ENCODE results near the gene MRPL55. TPM values are rescaled to one million over a fixed set of nuclear protein-coding genes. Genes with fewer than 3 reads are reported as not detected.
A peak's percentile ranks its signal among the peaks of the same experiment; 100 is the strongest.

The MRPL55 gene
- total RNA-seq (10 to 100 TPM; 44.4 to 60.0 TPM), polyA plus RNA-seq (100 to 1,000 TPM in 1 of 2 donors, 10 to 100 TPM in 1; 86.6 to 137 TPM)
- long read RNA-seq, donor 1, transcript MRPL55-225 (2 exons, 848 nt) = major isoform, 7 of 24 reads
- long read RNA-seq, donor 1, transcript MRPL55-203 (5 exons, 744 nt) = minor isoform, 5 of 24 reads
- long read RNA-seq, donor 1, transcript MRPL55-204 (4 exons, 661 nt) = minor isoform, 5 of 24 reads
- long read RNA-seq, donor 1, partial matches to known transcripts = 0 of 24 reads
- long read RNA-seq, donor 1, other reads (novel, unspliced or antisense) = 0 of 24 reads
- long read RNA-seq, donor 2, transcript MRPL55-204 (4 exons, 661 nt) = major isoform, 9 of 19 reads
- long read RNA-seq, donor 2, partial matches to known transcripts = 0 of 19 reads
- long read RNA-seq, donor 2, other reads (novel, unspliced or antisense) = 0 of 19 reads
- long read RNA-seq, donor 3, partial matches to known transcripts = 0 of 16 reads
- long read RNA-seq, donor 3, other reads (novel, unspliced or antisense) = 0 of 16 reads
- long read RNA-seq, donor 4, partial matches to known transcripts = 0 of 18 reads
- long read RNA-seq, donor 4, other reads (novel, unspliced or antisense) = 0 of 18 reads
- long read RNA-seq, donor 5, transcript MRPL55-204 (4 exons, 661 nt) = major isoform, 7 of 27 reads
- long read RNA-seq, donor 5, transcript MRPL55-203 (5 exons, 744 nt) = minor isoform, 5 of 27 reads
- long read RNA-seq, donor 5, partial matches to known transcripts = 0 of 27 reads
- long read RNA-seq, donor 5, other reads (novel, unspliced or antisense) = 0 of 27 reads

- no peaks in the 10 kb centered on the region for H3K9me3 ChIP-seq (ENCODE audit: control insufficient read depth in 4 of 4, insufficient read depth in 3 of 4, low read length in 3 of 4)
- no peaks in the 10 kb centered on the region for H3K27me3 ChIP-seq (ENCODE audit: control insufficient read depth in 3 of 3, insufficient read depth in 3 of 3, low read length in 2 of 3)
- ATAC-seq (ENCODE audit: insufficient read depth, low FRiP score) = peak; percentile 96
- H3K9ac ChIP-seq (ENCODE audit: insufficient read depth in 1 of 2, low read length in 2 of 2) = peak within 1 kb of the TSS; percentile 76 to 80
- TF ChIP-seq, protein P1, sequence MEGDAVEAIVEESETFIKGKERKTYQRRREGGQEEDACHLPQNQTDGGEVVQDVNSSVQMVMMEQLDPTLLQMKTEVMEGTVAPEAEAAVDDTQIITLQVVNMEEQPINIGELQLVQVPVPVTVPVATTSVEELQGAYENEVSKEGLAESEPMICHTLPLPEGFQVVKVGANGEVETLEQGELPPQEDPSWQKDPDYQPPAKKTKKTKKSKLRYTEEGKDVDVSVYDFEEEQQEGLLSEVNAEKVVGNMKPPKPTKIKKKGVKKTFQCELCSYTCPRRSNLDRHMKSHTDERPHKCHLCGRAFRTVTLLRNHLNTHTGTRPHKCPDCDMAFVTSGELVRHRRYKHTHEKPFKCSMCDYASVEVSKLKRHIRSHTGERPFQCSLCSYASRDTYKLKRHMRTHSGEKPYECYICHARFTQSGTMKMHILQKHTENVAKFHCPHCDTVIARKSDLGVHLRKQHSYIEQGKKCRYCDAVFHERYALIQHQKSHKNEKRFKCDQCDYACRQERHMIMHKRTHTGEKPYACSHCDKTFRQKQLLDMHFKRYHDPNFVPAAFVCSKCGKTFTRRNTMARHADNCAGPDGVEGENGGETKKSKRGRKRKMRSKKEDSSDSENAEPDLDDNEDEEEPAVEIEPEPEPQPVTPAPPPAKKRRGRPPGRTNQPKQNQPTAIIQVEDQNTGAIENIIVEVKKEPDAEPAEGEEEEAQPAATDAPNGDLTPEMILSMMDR (IDR thresholded peaks at IDR 0.05; ENCODE audit: control extremely low read depth, extremely low read depth) = no peak
- H3K4me3 ChIP-seq = peak within 1 kb of the TSS; percentile 92
- peak within 1 kb of the TSS; percentile 78 to 96 for H3K27ac ChIP-seq (ENCODE audit: low read depth in 1 of 2, low read length in 1 of 2)
- peaks cover 0 to 14% (median 4%) of the 10 kb centered on the region in 4 donors for H3K36me3 ChIP-seq (ENCODE audit: control insufficient read depth in 4 of 4, insufficient read depth in 4 of 4, low read length in 4 of 4)
- 1 to 2% methylated on average over 60 to 66 of the region's 66 CpGs for WGBS, 2 donors
- DNase-seq = peak; percentile 98 to 99 (median 98)
- peaks cover 0 to 18% (median 0%) of the 10 kb centered on the region in 5 donors for H3K4me1 ChIP-seq (ENCODE audit: control insufficient read depth in 5 of 5, insufficient read depth in 5 of 5, low read length in 5 of 5)
Observed at GRCh38 chr1:228109073-228109961, at the start of gene MRPL55. TSS of gene MRPL55 (minus strand) at chr1:228109299. CDS start at chr1:228108260, 1,039 bp downstream.

- Histone ChIP-seq H3K27me3 (ENCODE audit: control insufficient read depth in 3 of 3, insufficient read depth in 3 of 3, low read length in 2 of 3) (peaks cover 0 to 43% (median 25%) of the 10 kb centered on the region in 3 donors), H3K36me3 (ENCODE audit: control insufficient read depth in 4 of 4, insufficient read depth in 4 of 4, low read length in 4 of 4) (peaks cover 0 to 2% (median 0%) of the 10 kb centered on the region in 4 donors), H3K27ac (ENCODE audit: low read depth in 1 of 2, low read length in 1 of 2) (peak overlapping the region in 1 of 2 donors; percentile 4), H3K9ac (ENCODE audit: insufficient read depth in 1 of 2, low read length in 2 of 2) (no peak overlapping the region), H3K9me3 (ENCODE audit: control insufficient read depth in 4 of 4, insufficient read depth in 3 of 4, low read length in 3 of 4) (peaks cover 0 to 3% (median 0%) of the 10 kb centered on the region in 4 donors), H3K4me1 (ENCODE audit: control insufficient read depth in 5 of 5, insufficient read depth in 5 of 5, low read length in 5 of 5) (peaks cover 0 to 31% (median 9%) of the 10 kb centered on the region in 5 donors), H3K4me3 (no peak overlapping the region)
- 66 to 85% methylated on average over 82 to 98 of the region's 98 CpGs for WGBS, 2 donors
- TF ChIP-seq, protein P1 (IDR thresholded peaks at IDR 0.05; ENCODE audit: control extremely low read depth, extremely low read depth) = no peak
- DNase-seq (no peak), ATAC-seq (ENCODE audit: insufficient read depth, low FRiP score) (no peak)
Observed at GRCh38 chr1:228158151-228159007, 49.3 kb upstream of the MRPL55 start.

- no peak overlapping the region for H3K27ac ChIP-seq (ENCODE audit: low read depth in 1 of 2, low read length in 1 of 2)
- WGBS, 2 donors = 72 to 77% methylated on average over 43 of the region's 43 CpGs
- no peak overlapping the region for H3K9ac ChIP-seq (ENCODE audit: insufficient read depth in 1 of 2, low read length in 2 of 2)
- DNase-seq (no peak), ATAC-seq (ENCODE audit: insufficient read depth, low FRiP score) (no peak)
- peaks cover 0 to 3% (median 0%) of the 10 kb centered on the region in 4 donors for H3K9me3 ChIP-seq (ENCODE audit: control insufficient read depth in 4 of 4, insufficient read depth in 3 of 4, low read length in 3 of 4)
- peaks cover 0 to 28% (median 4%) of the 10 kb centered on the region in 5 donors for H3K4me1 ChIP-seq (ENCODE audit: control insufficient read depth in 5 of 5, insufficient read depth in 5 of 5, low read length in 5 of 5)
- peaks cover 0 to 2% (median 0%) of the 10 kb centered on the region in 4 donors for H3K36me3 ChIP-seq (ENCODE audit: control insufficient read depth in 4 of 4, insufficient read depth in 4 of 4, low read length in 4 of 4)
- no peak overlapping the region for H3K4me3 ChIP-seq
- H3K27me3 ChIP-seq (ENCODE audit: control insufficient read depth in 3 of 3, insufficient read depth in 3 of 3, low read length in 2 of 3) = peaks cover 0 to 43% (median 25%) of the 10 kb centered on the region in 3 donors
- TF ChIP-seq, protein P1 (IDR thresholded peaks at IDR 0.05; ENCODE audit: control extremely low read depth, extremely low read depth) = no peak
Observed at GRCh38 chr1:228157729-228158126, 48.6 kb upstream of the MRPL55 start.
